Measurements from ENCODE around the gene GLOD4.

The GLOD4 gene

DNA sequence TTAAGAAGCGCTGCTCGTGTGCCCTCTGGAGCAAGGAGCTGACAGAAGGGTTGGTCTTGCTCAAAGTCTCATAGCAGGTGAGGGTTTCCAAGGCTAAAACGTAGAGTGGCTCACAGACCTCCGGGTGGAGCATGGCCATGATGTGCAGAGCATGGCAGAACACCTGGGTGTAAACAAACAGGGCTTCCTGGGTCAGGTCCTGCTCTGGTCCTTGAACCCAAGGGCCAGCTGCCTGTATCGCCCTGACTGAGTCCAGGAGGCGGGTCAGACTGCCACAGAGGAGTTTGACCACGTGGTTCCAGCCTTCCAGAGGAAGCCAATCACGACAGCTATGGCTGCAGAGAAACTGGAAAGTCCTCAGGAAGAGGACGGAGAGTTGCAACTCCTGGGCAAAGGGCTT, 37.1 kb downstream of the GLOD4 start:
- no peak for TF ChIP-seq TAF1 (IDR thresholded peaks at IDR 0.05; ENCODE audit: borderline replicate concordance, insufficient read depth, low read length)
- TF ChIP-seq, protein P1, sequence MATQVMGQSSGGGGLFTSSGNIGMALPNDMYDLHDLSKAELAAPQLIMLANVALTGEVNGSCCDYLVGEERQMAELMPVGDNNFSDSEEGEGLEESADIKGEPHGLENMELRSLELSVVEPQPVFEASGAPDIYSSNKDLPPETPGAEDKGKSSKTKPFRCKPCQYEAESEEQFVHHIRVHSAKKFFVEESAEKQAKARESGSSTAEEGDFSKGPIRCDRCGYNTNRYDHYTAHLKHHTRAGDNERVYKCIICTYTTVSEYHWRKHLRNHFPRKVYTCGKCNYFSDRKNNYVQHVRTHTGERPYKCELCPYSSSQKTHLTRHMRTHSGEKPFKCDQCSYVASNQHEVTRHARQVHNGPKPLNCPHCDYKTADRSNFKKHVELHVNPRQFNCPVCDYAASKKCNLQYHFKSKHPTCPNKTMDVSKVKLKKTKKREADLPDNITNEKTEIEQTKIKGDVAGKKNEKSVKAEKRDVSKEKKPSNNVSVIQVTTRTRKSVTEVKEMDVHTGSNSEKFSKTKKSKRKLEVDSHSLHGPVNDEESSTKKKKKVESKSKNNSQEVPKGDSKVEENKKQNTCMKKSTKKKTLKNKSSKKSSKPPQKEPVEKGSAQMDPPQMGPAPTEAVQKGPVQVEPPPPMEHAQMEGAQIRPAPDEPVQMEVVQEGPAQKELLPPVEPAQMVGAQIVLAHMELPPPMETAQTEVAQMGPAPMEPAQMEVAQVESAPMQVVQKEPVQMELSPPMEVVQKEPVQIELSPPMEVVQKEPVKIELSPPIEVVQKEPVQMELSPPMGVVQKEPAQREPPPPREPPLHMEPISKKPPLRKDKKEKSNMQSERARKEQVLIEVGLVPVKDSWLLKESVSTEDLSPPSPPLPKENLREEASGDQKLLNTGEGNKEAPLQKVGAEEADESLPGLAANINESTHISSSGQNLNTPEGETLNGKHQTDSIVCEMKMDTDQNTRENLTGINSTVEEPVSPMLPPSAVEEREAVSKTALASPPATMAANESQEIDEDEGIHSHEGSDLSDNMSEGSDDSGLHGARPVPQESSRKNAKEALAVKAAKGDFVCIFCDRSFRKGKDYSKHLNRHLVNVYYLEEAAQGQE (IDR thresholded peaks at IDR 0.05; ENCODE audit: insufficient read depth in 1 of 2, low read depth in 2 of 2, low read length in 2 of 2): no peak
- TF ChIP-seq FOXP2 (optimal IDR thresholded peaks at IDR 0.05; ENCODE audit: borderline replicate concordance, extremely low read depth, extremely low read length, insufficient read depth): no peak
- TF ChIP-seq SIN3A (IDR thresholded peaks at IDR 0.05; ENCODE audit: borderline replicate concordance, insufficient read depth, low read length): no peak
- no peak for TF ChIP-seq POLR2AphosphoS5 (IDR thresholded peaks at IDR 0.05; ENCODE audit: low read depth, low read length)

DNA sequence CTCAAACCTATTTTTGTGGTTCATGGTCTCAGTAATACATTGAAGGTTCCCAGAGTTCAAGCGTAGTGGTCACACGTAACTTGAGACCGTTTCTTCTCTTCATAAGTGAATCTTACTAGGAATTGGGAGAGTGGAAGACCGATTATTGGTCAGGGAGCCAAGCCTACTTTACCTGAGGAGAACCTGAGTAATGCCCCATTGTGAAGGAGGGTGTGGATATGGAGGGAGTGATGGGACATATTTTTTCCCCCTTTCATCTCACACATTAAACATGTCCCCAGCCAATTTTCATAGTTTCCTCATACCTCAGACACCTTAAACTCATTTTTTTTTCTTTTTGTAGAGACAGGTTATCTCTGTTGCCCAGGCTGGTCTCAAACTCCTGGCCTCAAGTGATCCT, 38.9 kb downstream of the GLOD4 start:
- TF ChIP-seq, protein P1 (IDR thresholded peaks at IDR 0.05; ENCODE audit: insufficient read depth in 1 of 2, low read depth in 2 of 2, low read length in 2 of 2): no peak
- TF ChIP-seq SIN3A (IDR thresholded peaks at IDR 0.05; ENCODE audit: borderline replicate concordance, insufficient read depth, low read length) (no peak), TAF1 (IDR thresholded peaks at IDR 0.05; ENCODE audit: borderline replicate concordance, insufficient read depth, low read length) (no peak)

DNA sequence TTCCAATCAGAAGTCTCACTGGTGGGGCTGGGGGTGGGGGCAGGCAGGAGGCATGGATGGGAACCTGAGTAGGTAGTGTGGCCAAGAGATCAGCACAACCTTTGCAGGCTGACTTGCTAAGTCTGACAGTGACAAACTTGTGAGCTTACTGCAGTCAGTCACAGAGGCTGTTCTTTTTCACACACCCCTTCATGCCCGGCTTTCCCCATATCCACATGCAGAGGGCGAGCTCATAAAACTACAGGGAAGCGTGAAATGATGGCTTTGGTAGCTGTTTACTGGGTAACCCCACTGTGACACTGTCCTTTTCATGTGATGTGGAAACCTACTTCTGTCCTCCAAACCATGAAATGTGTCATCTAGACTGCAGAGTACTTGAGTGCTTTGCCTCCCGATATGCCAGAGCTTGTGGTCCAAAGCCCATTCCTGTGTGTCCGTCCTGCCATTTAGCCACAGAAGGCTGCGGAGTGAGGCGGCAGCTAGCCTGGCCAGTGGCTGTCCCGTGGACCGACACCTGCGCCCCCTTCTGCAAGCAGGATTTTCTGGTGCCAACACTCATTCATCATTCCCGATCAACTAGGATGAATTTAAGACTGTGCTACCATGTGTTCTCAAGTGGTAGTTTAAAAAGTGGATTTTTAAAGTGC, 39.8 kb downstream of the GLOD4 start:
- TF ChIP-seq TAF1 (IDR thresholded peaks at IDR 0.05; ENCODE audit: borderline replicate concordance, insufficient read depth, low read length) (no peak), POLR2AphosphoS5 (IDR thresholded peaks at IDR 0.05; ENCODE audit: low read depth, low read length) (peak; percentile 81), SIN3A (IDR thresholded peaks at IDR 0.05; ENCODE audit: borderline replicate concordance, insufficient read depth, low read length) (no peak)

DNA sequence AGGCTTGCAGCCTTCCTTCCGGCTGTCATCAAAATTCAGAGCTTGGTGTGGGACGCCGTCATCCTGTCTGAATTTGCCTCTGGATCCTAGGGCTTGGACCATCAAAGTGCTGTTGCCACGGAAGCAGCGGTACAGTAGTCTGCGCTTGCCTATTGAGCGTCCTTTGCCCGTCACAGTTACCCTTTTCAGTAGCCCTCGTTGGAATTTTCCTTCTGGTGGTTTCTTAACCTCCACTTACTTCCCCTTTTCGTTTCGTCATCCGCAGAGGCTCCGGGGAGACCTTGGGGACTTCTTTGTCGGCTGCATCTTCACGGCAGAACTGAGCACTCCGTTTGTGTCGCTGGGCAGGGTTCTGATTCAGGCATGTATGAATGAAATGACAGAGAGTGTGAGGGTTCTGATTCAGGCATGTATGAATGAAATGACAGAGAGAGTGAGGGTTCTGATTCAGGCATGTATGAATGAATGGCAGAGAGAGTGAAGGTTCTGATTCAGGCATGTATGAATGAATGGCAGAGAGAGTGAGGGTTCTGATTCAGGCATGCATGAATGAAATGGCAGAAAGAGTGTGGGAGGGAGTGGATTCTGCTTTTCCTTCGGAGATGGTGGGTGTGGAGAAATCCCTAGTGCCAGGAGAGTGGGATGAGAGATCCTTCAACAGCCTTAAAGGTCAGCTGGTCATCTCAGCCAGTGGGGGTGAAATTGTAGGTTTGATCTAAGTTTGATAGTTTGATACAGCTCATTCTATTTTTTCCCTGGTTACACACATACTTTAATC, 41.7 kb downstream of the GLOD4 start:
- TF ChIP-seq SIN3A (IDR thresholded peaks at IDR 0.05; ENCODE audit: borderline replicate concordance, insufficient read depth, low read length): peak; percentile 86; the same call in 1 of the 2 replicates
- peak; percentile 34 for TF ChIP-seq FOXP2 (optimal IDR thresholded peaks at IDR 0.05; ENCODE audit: borderline replicate concordance, extremely low read depth, extremely low read length, insufficient read depth)
- TF ChIP-seq TAF1 (IDR thresholded peaks at IDR 0.05; ENCODE audit: borderline replicate concordance, insufficient read depth, low read length): 0 out of 2 replicates have a peak, but pooled peaks have one; percentile 26
- TF ChIP-seq, protein P1 (IDR thresholded peaks at IDR 0.05; ENCODE audit: insufficient read depth in 1 of 2, low read depth in 2 of 2, low read length in 2 of 2): no peak
- TF ChIP-seq POLR2AphosphoS5 (IDR thresholded peaks at IDR 0.05; ENCODE audit: low read depth, low read length): peak; percentile 65

DNA sequence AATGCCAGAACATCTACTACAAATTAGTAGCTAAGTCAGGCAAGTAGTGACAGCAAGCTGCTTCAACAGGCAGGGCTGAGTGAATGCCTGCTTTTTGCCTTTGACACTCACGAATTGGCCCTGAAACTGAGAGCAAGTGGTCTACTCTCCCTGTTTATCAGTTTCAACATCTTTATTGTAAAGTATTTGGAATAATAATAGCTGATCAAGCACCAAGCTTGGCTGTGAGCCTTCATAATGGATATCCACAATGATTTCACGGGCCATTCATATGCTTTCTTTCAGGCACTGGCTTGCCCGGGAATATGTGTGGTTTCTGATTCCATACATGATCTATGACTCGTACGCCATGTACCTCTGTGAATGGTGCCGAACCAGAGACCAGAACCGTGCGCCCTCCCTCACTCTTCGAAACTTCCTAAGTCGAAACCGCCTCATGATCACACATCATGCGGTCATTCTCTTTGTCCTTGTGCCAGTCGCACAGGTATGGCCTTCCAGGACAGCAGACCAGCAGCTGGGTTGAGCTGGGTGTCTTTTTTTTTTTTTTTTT, 44.4 kb downstream of the GLOD4 start:
- no peak for TF ChIP-seq POLR2AphosphoS5 (IDR thresholded peaks at IDR 0.05; ENCODE audit: low read depth, low read length)
- no peak for TF ChIP-seq SIN3A (IDR thresholded peaks at IDR 0.05; ENCODE audit: borderline replicate concordance, insufficient read depth, low read length)
- TF ChIP-seq, protein P1 (IDR thresholded peaks at IDR 0.05; ENCODE audit: insufficient read depth in 1 of 2, low read depth in 2 of 2, low read length in 2 of 2): no peak
